Stomach (tissue), 4 donors: ENCODE measurements around the gene KCNT2.

Experiments used
- CTCF ChIP-seq, 7 experiments: fragments of 450-650 bp in 4 of 7; fragments of 200-600 bp in 3 of 7; sonication (generic) in 3 of 7; IDR thresholded peaks; one replicate each; pipeline ENCODE4 v1.5.1; 2016 to 2019; ENCODE audit warnings: antibody characterized with exemption in 7 of 7, control low read depth in 2 of 7, mild to moderate bottlenecking in 1 of 7
- EP300 ChIP-seq: sonication (generic); formaldehyde crosslinking; IDR thresholded peaks from one replicate; pipeline ENCODE4 v1.6.1; 2017; ENCODE audit warnings: antibody characterized with exemption
- POLR2A ChIP-seq, 4 donors: fragments of 450-650 bp; IDR thresholded peaks; one replicate each; pipeline ENCODE4 v1.6.1; 2016; ENCODE audit warnings: antibody characterized with exemption in 4 of 4, control low read depth in 2 of 4, mild to moderate bottlenecking in 1 of 4, moderate library complexity in 1 of 4
- POLR2AphosphoS5 ChIP-seq, 3 donors: sonication (generic); formaldehyde crosslinking; IDR thresholded peaks; one replicate each; pipeline ENCODE4 v1.6.1; 2016; ENCODE audit warnings: antibody characterized with exemption in 3 of 3

GRCh38 chr1:196196486-196196885 lies 411.8 kb downstream of the KCNT2 start:
- TF ChIP-seq EP300 = no peak
- TF ChIP-seq CTCF (IDR thresholded peaks at IDR 0.05) = no peak
- no peak for TF ChIP-seq POLR2AphosphoS5 (IDR thresholded peaks at IDR 0.05)
- no peak for TF ChIP-seq POLR2A (IDR thresholded peaks at IDR 0.05)
